8988T (cell line): Measurements from ENCODE around the gene ZBTB7C.
"Not testable (repeated sequence)": the region's sequence is repeated elsewhere in the genome, so short reads cannot be mapped to it uniquely, and the experiment has no call there.

Experiments
- DNase-seq: peaks from one replicate; pipeline ENCODE4 v3.0.0; 2011

ZBTB7C gene

GRCh38 chr18:48293954-48294898 is 115.0 kb downstream of the ZBTB7C start:
- DNase-seq: no peak

- DNase-seq: no peak
Observed at GRCh38 chr18:48292782-48293424, 116.3 kb downstream of the ZBTB7C start.

- DNase-seq: no peak
Observed at GRCh38 chr18:48292229-48292628, 117.0 kb downstream of the ZBTB7C start.

GRCh38 chr18:48290162-48290926 is 118.8 kb downstream of the ZBTB7C start:
- no peak for DNase-seq

GRCh38 chr18:48284743-48285142 is 124.4 kb downstream of the ZBTB7C start:
- no peak for DNase-seq

- DNase-seq: not testable (repeated sequence)
Observed at GRCh38 chr18:48284011-48284410, 125.2 kb downstream of the ZBTB7C start.

- DNase-seq: not testable (repeated sequence)
Observed at GRCh38 chr18:48281460-48281859, 127.7 kb downstream of the ZBTB7C start.

GRCh38 chr18:48279312-48279711 is 129.9 kb downstream of the ZBTB7C start:
- DNase-seq: no peak

GRCh38 chr18:48278081-48278480 is 131.1 kb downstream of the ZBTB7C start:
- DNase-seq: no peak

GRCh38 chr18:48274301-48274700 is 134.9 kb downstream of the ZBTB7C start:
- DNase-seq: no peak

- DNase-seq: no peak
Observed at GRCh38 chr18:48270929-48271328, 138.3 kb downstream of the ZBTB7C start.

- DNase-seq: no peak
Observed at GRCh38 chr18:48265328-48265727, 143.9 kb downstream of the ZBTB7C start.

- no peak for DNase-seq
Observed at GRCh38 chr18:48263914-48264902, 145.0 kb downstream of the ZBTB7C start.

GRCh38 chr18:48263192-48263853 is 145.9 kb downstream of the ZBTB7C start:
- DNase-seq: no peak

GRCh38 chr18:48260237-48260636 is 148.9 kb downstream of the ZBTB7C start:
- no peak for DNase-seq

GRCh38 chr18:48256848-48257247 is 152.3 kb downstream of the ZBTB7C start:
- no peak for DNase-seq

- no peak for DNase-seq
Observed at GRCh38 chr18:48254077-48254602, 155.0 kb downstream of the ZBTB7C start.

GRCh38 chr18:48252525-48252924 is 156.7 kb downstream of the ZBTB7C start:
- no peak for DNase-seq

GRCh38 chr18:48250918-48251317 is 158.3 kb downstream of the ZBTB7C start:
- DNase-seq: no peak

- no peak for DNase-seq
Observed at GRCh38 chr18:48250362-48250907, 158.7 kb downstream of the ZBTB7C start.

- no peak for DNase-seq
Observed at GRCh38 chr18:48249854-48250253, 159.3 kb downstream of the ZBTB7C start.
